GM12878 (cell line): ENCODE data around the gene NECTIN1. TPM values are rescaled to one million over a fixed set of nuclear protein-coding genes. Genes with fewer than 3 reads are reported as not detected.

Source experiments
- ATAC-seq: fragments of 200-7000 bp; cut with Tn5 transposase; 3 replicates; pipeline ENCODE4 v1.9.1; 2020; ENCODE audit warnings: mild to moderate bottlenecking, moderate library complexity
- BruUV-seq: library from RNA; stranded (reverse); fragments of 400-500 nt; replicated peaks from 2 replicates; lab custom pipeline; 2021; lab: Mats Ljungman, UMichigan
- CTCF ChIA-PET: fragments of 300-600 bp; sonication (Branson Sonifier 250); formaldehyde crosslinking; extraction: SDS; loops from one replicate; lab custom pipeline; 2021; ENCODE audit warnings: inconsistent platforms; lab: Yijun Ruan, JAX
- POLR2A ChIA-PET: fragments of 350-600 bp; formaldehyde crosslinking; extraction: SDS; loops from one replicate; lab custom pipeline; 2021; ENCODE audit warnings: inconsistent platforms; lab: Charles Lee
- RAD21 ChIA-PET: fragments of 300-600 bp; sonication (Branson Sonifier 250); formaldehyde crosslinking; loops from one replicate; lab custom pipeline; 2023; ENCODE audit warnings: antibody characterized with exemption; ENCODE audit not compliant: unreplicated experiment; lab: Charles Lee
- SMC1A ChIA-PET: fragments of 300-600 bp; sonication (Branson Sonifier 250); formaldehyde crosslinking; loops from one replicate; lab custom pipeline; 2023; ENCODE audit not compliant: unreplicated experiment, uncharacterized antibody; lab: Charles Lee
- DNase-seq: peaks from one replicate; pipeline ENCODE4 v3.0.0-alpha.2; 2011; ENCODE audit warnings: low read depth, low spot score
- FAIRE-seq: peaks from 3 replicates; lab custom pipeline; 2011; peaks lifted over from hg19 to GRCh38; lab: Jason Lieb, UNC
- H2AFZ ChIP-seq: 2 replicates; pipeline ENCODE4 v1.6.0; 2011; ENCODE audit warnings: low read depth, low read length, control low read depth; ENCODE audit not compliant: control insufficient read depth
- H3K27ac ChIP-seq: 2 replicates; pipeline ENCODE4 v1.5.1; 2011; ENCODE audit warnings: control low read depth; ENCODE audit not compliant: control insufficient read depth, insufficient read depth
- H3K27me3 ChIP-seq, 2 experiments: replicated peaks in 1 of 2; 2 replicates each; pipeline versions ENCODE4 v1.6.0 to v1.6.1; 2011; ENCODE audit warnings: low read length in 1 of 2; ENCODE audit not compliant: control insufficient read depth in 2 of 2, insufficient read depth in 2 of 2
- H3K36me3 ChIP-seq, 2 experiments: 2 replicates each; pipeline ENCODE4 v1.5.1; 2011; ENCODE audit warnings: low read length in 1 of 2; ENCODE audit not compliant: control insufficient read depth in 2 of 2, insufficient read depth in 2 of 2
- H3K4me1 ChIP-seq: 2 replicates; pipeline ENCODE4 v1.6.1; 2011; ENCODE audit warnings: mild to moderate bottlenecking, low read length, moderate library complexity, mixed read lengths; ENCODE audit not compliant: control insufficient read depth, insufficient read depth
- H3K4me2 ChIP-seq: 2 replicates; pipeline ENCODE4 v1.6.0; 2011; ENCODE audit warnings: control low read depth; ENCODE audit not compliant: control insufficient read depth, insufficient read depth
- H3K4me3 ChIP-seq: fragments of 200-600 bp; sonication (generic); 2 replicates; pipeline ENCODE4 v1.5.1; 2016
- H3K79me2 ChIP-seq: 2 replicates; pipeline ENCODE4 v1.6.0; 2011; ENCODE audit warnings: low read length; ENCODE audit not compliant: control insufficient read depth, insufficient read depth
- H3K9ac ChIP-seq: 2 replicates; pipeline ENCODE4 v1.8.0; 2011; ENCODE audit warnings: low read length, control low read depth, mixed read lengths; ENCODE audit not compliant: control insufficient read depth, insufficient read depth
- H3K9me3 ChIP-seq: replicated peaks from 3 replicates; pipeline ENCODE4 v1.5.1; 2011; ENCODE audit warnings: mild to moderate bottlenecking, low read length; ENCODE audit not compliant: control insufficient read depth, insufficient read depth
- H4K20me1 ChIP-seq: 2 replicates; pipeline ENCODE4 v1.6.0; 2011; ENCODE audit not compliant: control insufficient read depth, insufficient read depth
- CBX5 ChIP-seq: sonication (generic); IDR thresholded peaks from 2 replicates; pipeline ENCODE4 v1.6.1; 2016; ENCODE audit warnings: low read depth, moderate library complexity, mild to moderate bottlenecking, inconsistent platforms
- NR2C1 ChIP-seq: fragments of 450-650 bp; IDR thresholded peaks from 2 replicates; pipeline ENCODE4 v1.6.1; 2017; ENCODE audit warnings: antibody characterized with exemption, mild to moderate bottlenecking, moderate library complexity
- NR2C2 ChIP-seq: IDR thresholded peaks from 2 replicates; pipeline ENCODE4 v1.6.1; 2011; ENCODE audit warnings: borderline replicate concordance, low read depth; ENCODE audit not compliant: control insufficient read depth, insufficient read length
- NR2F1 ChIP-seq: fragments of 450-650 bp; conservative IDR thresholded peaks from 2 replicates; pipeline ENCODE4 v1.6.1; 2017; ENCODE audit warnings: mild to moderate bottlenecking
- ZNF217 ChIP-seq: fragments of 450-650 bp; IDR thresholded peaks from 2 replicates; pipeline ENCODE4 v1.6.1; 2017; ENCODE audit warnings: antibody characterized with exemption, mild to moderate bottlenecking
- WGBS: methylation state at CpG from one replicate; pipeline ENCODE4 v1.1.6; 2016; ENCODE audit warnings: low lambda C conversion rate; ENCODE audit not compliant: insufficient replicate concordance, insufficient coverage; ENCODE audit errors: missing lambda C conversion rate; 5-methylcytosine and 5-hydroxymethylcytosine counted together
- in situ Hi-C: fragments of 300-500 bp; cut with MboI; formaldehyde crosslinking; loops from 9 replicates; pipeline ENCODE4 v1.14.3; 2018; ENCODE audit warnings: mixed read lengths
- intact Hi-C: fragments of 100-400 bp; cut with micrococcal nuclease; formaldehyde crosslinking; loops from one replicate; pipeline ENCODE4 v1.14.2; 2022; ENCODE audit not compliant: unreplicated experiment
- polyA plus RNA-seq, 11 experiments: library from polyadenylated mRNA; depleted of rRNA in 4 of 11; unstranded in 6 of 11; stranded (reverse) in 5 of 11; fragments of >200 nt; fragmentation: Nextera tagmentation in 4 of 11; fragmentation: Illumina TruSeq in 1 of 11; extraction: Ambion mirVana in 4 of 11; extraction: Trizol in 1 of 11; gene quantifications; 1 replicate in 1 of 11; 2 replicates in 10 of 11; pipeline versions ENCODE4 v1.2.1 to v1.2.3, GENCODE V29; 2011 to 2016; ENCODE audit warnings: inconsistent platforms in 2 of 11, missing spikeins in 2 of 11, low read depth in 1 of 11
- total RNA-seq, 4 experiments: library from RNA; depleted of rRNA in 3 of 4; stranded (reverse); fragments of >200 nt in 3 of 4; fragmentation: Illumina TruSeq in 1 of 4; extraction: Trizol in 1 of 4; gene quantifications; 2 replicates each; pipeline versions ENCODE4 v1.2.1 to v1.2.3, GENCODE V29; 2013 to 2021
- TF ChIP-seq, protein P1 (sequence below): fragments of 450-650 bp; IDR thresholded peaks from 2 replicates; pipeline ENCODE4 v1.6.1; 2016; ENCODE audit warnings: mild to moderate bottlenecking
- TF ChIP-seq, protein P2 (sequence below): fragments of 450-650 bp; IDR thresholded peaks from 2 replicates; pipeline ENCODE4 v1.6.1; 2017; ENCODE audit warnings: mild to moderate bottlenecking, moderate library complexity

NECTIN1 gene
- total and polyA plus RNA-seq, 10 of the 15 experiments (the other 5 are each of a cell fraction or from before 2014, with no cell fraction given): 0.97 to 9.2 (median 2.3) TPM

DNA sequence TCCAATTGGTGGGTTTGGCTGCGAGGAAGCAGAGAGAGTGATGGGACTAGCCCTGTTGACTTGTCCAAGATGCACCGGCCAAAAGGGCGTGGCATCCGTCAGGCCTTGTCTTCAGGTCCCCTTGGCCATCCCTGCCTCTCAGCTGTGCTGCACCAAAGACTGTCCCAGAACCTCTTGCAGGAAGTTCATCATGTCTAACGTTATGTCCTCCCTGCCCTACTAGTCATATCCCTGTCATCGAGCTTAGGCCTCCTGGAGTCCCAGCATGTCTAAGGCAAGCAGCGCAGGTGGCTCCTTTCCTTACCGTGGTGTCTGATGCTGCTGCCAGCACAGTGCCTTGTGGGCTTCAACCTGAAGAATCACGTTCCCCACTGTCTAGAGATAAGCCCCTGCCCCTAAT is 51.2 kb downstream of the NECTIN1 start:
- Histone ChIP-seq H4K20me1 (no peaks in the 10 kb centered on the region), H2AFZ (no peak overlapping the region), H3K27ac (no peak overlapping the region), H3K79me2 (no peaks in the 10 kb centered on the region), H3K9me3 (no peaks in the 10 kb centered on the region; the same call in 2 of the 3 replicates), H3K9ac (no peak overlapping the region), H3K4me2 (no peak overlapping the region), H3K27me3 (no peaks in the 10 kb centered on the region), H3K4me3 (no peak overlapping the region), H3K4me1 (peaks cover 22% of the 10 kb centered on the region), H3K36me3 (peaks cover 4 to 26% of the 10 kb centered on the region in 2 experiments; a peak in 3 of 4 replicates)
- DNase-seq (no peak), ATAC-seq (no peak), FAIRE-seq (no peak)
- 82% methylated on average over 9 of the region's 9 CpGs for WGBS
- intact Hi-C loops: no loop called here
- POLR2A ChIA-PET: no interaction called here
- no peak for TF ChIP-seq CBX5
- TF ChIP-seq NR2C1: no peak
- TF ChIP-seq NR2F1: no peak
- TF ChIP-seq, protein P1, sequence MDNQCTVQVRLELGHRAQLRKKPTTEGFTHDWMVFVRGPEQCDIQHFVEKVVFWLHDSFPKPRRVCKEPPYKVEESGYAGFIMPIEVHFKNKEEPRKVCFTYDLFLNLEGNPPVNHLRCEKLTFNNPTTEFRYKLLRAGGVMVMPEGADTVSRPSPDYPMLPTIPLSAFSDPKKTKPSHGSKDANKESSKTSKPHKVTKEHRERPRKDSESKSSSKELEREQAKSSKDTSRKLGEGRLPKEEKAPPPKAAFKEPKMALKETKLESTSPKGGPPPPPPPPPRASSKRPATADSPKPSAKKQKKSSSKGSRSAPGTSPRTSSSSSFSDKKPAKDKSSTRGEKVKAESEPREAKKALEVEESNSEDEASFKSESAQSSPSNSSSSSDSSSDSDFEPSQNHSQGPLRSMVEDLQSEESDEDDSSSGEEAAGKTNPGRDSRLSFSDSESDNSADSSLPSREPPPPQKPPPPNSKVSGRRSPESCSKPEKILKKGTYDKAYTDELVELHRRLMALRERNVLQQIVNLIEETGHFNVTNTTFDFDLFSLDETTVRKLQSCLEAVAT: no peak
- TF ChIP-seq, protein P2, sequence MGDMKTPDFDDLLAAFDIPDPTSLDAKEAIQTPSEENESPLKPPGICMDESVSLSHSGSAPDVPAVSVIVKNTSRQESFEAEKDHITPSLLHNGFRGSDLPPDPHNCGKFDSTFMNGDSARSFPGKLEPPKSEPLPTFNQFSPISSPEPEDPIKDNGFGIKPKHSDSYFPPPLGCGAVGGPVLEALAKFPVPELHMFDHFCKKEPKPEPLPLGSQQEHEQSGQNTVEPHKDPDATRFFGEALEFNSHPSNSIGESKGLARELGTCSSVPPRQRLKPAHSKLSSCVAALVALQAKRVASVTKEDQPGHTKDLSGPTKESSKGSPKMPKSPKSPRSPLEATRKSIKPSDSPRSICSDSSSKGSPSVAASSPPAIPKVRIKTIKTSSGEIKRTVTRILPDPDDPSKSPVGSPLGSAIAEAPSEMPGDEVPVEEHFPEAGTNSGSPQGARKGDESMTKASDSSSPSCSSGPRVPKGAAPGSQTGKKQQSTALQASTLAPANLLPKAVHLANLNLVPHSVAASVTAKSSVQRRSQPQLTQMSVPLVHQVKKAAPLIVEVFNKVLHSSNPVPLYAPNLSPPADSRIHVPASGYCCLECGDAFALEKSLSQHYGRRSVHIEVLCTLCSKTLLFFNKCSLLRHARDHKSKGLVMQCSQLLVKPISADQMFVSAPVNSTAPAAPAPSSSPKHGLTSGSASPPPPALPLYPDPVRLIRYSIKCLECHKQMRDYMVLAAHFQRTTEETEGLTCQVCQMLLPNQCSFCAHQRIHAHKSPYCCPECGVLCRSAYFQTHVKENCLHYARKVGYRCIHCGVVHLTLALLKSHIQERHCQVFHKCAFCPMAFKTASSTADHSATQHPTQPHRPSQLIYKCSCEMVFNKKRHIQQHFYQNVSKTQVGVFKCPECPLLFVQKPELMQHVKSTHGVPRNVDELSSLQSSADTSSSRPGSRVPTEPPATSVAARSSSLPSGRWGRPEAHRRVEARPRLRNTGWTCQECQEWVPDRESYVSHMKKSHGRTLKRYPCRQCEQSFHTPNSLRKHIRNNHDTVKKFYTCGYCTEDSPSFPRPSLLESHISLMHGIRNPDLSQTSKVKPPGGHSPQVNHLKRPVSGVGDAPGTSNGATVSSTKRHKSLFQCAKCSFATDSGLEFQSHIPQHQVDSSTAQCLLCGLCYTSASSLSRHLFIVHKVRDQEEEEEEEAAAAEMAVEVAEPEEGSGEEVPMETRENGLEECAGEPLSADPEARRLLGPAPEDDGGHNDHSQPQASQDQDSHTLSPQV: no peak
- no peak for TF ChIP-seq NR2C2
- TF ChIP-seq ZNF217: no peak
- SMC1A ChIA-PET: no interaction called here
- CTCF ChIA-PET: interaction anchor here (1.0 kb wide), 1 partner anchor 17 kb away, joined by 3 read pairs; no protein-coding TSS in a partner anchor
- RAD21 ChIA-PET: no interaction called here
- in situ Hi-C loops: no loop called here
- BruUV-seq: no TSS peak
